Femur (tissue), 1 donor: ENCODE measurements around the gene CBY2.
"Not testable (repeated sequence)": the region's sequence is repeated elsewhere in the genome, so short reads cannot be mapped to it uniquely, and the experiment has no call there.

Experiments used
- DNase-seq: peaks from one replicate; pipeline ENCODE4 v3.0.0-alpha.2; 2017

The CBY2 gene, protein sequence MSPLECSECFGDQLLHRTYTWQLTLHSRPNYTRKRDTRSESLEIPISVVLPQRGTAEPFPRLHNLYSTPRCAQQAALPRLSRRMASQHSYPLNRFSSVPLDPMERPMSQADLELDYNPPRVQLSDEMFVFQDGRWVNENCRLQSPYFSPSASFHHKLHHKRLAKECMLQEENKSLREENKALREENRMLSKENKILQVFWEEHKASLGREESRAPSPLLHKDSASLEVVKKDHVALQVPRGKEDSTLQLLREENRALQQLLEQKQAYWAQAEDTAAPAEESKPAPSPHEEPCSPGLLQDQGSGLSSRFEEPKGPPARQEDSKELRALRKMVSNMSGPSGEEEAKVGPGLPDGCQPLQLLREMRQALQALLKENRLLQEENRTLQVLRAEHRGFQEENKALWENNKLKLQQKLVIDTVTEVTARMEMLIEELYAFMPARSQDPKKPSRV

GRCh38 chr13:45702088-45702487 lies at the start of gene CBY2:
Gene CBY2, plus strand, starts transcription at chr13:45702320. Its CDS starts 71 bp downstream, at chr13:45702391.
- DNase-seq: no peak

DNA sequence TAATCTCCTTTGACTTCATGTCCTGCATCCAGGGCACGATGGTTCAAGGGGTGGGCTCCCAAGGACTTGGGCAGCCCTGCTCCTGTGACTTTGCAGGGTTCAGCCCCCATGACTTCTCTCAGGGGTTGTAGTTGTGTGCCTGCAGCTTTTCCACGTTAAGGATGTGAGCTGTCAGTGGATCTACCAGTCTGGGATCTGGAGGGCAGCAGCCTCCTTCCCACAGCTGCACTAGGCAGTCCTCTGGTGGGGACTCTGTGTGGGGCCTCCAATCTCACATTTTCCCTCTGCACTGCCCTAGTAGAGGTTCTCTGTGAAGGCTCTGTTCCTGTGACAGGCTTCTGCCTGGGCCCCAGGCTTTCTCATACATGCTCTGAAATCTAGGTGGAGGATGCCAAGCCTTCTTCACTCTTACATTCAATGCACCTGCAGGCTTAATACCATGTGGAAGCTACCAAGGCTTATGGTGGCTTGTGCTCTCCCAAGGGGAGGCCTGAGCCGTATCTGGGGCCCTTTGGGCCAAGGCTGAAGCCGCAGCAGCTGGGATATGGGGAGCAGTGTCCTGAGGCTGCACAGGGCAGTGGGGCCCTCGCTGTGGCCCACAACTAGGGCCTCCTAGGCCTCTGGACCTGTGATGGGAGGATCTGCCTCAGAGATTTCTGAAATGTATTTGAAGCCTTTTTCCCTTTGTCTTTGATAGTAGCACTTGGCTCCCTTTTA lies 47.3 kb upstream of the CBY2 start:
- DNase-seq: no peak

DNA sequence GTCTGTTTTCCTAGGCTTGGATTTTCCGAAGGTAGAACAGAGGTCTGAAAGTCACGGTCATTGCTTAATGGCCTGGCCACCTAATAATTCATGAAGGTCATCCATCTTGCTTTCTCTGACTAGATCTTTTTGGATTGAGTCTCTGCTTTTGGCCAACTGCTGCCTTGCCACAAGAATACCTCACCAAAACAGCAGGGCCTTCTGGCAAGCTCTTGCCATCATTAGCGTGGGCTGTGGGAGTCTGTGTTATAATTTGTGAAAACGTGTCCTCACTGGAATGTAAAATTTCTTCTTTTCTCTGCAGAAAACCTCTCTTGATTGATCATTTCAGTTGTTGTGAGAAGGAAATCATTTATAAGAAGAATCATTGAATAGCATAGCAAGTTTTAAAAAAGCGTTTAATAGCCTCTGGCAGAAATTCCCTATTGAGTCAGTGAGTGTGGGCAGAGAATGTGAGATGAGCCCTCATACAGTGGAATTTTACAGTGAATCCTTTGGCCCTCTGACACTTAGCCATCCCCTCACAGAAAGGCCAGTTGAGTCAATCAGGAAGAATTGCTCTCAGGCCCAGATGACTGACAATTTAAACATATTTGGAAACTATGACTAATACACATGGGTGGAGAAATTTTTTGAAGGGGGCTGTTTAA lies 43.4 kb upstream of the CBY2 start:
- no peak for DNase-seq

GRCh38 chr13:45659536-45659935 lies 42.6 kb upstream of the CBY2 start:
- no peak for DNase-seq

- not testable (repeated sequence) for DNase-seq
These were observed 41.7 kb upstream of the CBY2 start for GRCh38 chr13:45660458-45660857.

GRCh38 chr13:45662162-45662561 lies 40.0 kb upstream of the CBY2 start:
- no peak for DNase-seq

GRCh38 chr13:45662903-45663302 lies 39.2 kb upstream of the CBY2 start:
- DNase-seq: not testable (repeated sequence)

DNA sequence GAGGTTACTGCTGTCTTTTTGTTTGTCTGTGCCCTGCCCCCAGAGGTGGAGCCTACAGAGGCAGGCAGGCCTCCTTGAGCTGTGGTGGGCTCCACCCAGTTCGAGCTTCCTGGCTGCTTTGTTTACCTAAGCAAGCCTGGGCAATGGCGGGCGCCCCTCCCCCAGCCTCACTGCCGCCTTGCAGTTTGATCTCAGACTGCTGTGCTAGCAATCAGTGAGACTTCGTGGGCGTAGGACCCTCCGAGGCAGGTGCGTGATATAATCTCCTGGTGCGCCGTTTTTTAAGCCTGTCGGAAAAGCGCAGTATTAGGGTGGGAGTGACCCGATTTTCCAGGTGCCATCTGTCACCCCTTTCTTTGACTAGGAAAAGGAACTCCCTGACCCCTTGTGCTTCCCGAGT lies 32.5 kb upstream of the CBY2 start:
- DNase-seq: not testable (repeated sequence)

DNA sequence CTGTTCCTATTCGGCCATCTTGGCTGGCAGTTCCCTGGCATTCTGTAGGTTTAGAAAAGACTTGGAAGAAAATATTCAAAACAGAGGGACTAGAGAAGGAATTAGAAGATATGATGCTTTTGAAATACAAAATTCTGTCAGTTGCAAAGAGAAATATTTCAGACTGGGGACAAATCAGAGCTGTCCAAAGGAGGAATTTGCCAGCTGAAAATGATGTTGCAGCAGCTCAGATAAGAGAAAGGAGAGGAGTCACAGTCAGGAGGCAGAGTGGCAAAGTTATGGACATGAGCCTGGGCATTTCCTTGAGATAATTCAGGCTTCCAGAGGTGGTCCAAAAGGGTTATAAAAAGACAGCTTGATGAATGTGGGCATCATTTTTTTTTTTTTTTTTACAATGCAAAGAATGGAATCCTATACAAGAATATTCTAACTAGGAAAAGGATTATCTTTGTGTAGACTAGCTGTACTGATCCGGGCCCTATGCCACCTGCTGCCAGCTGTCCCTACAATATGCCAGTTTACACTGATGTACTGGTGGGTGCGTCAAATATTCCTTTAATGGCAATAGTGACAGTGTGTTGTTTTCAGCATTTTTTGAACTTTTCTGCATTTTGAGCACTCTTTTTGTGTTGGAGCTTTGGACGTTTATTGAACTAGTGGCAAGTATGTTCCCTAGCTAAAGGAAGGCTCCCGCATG lies 31.8 kb upstream of the CBY2 start:
- DNase-seq: no peak

DNA sequence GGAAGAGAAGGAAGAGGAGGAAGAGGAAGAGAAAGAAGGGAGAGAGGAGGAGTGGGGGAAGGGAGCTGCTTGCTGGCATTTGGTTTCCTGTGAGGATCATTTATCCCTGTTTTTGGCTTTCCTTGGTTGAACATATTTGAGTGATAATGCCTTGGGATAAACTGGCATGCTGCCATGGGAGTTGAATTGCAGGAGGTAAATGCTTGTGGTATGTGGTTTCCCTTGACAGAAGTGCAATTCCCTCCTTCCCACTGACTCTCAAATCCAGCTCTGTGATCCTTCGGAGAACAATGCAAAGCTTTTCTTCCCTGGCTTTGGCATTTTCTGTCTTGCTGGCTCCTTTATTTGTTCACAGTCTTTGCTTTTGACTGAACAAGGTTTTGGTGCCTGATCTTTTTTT lies 27.2 kb upstream of the CBY2 start:
- peak; percentile 37 for DNase-seq

GRCh38 chr13:45678282-45678681 lies 23.8 kb upstream of the CBY2 start:
- DNase-seq: no peak

DNA sequence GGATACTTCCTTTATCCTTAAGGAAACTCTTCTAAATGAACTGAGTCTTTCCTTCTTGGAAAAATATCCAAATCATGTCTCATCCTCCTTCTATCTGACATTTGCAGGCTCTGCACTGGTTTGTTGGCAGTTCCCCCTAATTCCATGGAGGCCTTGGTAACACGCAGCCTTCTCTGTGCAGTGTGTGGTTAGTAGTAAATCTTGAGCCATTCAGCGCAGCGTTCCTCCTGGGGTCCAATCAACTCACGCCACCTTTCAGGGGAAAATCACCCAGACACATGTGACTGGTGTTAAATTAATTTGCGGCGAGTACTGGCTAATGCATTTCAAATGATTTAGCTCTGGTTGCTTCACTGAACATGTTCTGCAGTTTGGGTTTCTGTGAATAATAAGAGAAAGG lies 21.0 kb upstream of the CBY2 start:
- peak; percentile 25 for DNase-seq

DNA sequence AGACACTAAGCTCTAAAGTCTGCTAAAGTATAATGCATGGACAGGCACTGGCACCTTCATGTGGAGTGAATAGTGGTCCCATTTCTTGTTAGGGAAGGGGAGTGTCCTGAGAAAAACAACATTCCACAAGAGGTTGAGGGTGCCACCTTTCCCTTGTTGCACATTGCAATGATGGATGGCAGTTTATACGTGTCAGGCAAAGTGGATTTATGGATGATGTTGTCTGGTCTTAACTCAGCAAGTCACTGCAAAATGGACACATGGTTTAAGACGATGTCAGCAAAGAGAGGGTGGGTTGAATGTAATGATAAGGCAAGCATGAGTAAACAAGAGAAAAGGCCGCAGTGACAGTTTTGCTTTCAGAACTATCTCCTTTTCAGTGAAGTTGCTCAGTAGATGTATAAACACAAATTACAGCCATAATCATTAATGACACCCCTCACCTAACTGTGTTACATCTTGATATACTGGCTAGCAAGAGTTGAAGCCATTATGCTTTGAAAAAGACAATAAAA lies 19.6 kb upstream of the CBY2 start:
- no peak for DNase-seq

GRCh38 chr13:45683701-45684100 lies 18.4 kb upstream of the CBY2 start:
- DNase-seq: no peak

DNA sequence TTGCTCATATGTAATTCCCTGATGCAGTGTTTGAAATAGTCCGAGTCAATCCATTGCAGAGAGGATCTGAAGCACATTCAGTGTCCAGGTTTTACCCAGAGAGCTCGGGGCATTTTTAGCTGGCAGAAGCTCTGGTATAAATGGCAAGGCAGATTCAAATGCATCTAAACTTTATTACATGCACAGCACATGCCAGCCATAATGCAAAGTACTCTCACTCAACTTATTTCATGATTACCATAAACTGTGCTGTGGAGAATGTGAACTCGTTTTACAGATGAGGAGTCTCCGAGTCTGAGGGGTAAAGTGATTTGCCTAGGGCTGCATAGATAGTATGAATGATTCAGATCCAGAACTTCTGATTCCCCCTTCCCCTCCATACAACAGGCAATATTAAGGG lies 13.5 kb upstream of the CBY2 start:
- no peak for DNase-seq

DNA sequence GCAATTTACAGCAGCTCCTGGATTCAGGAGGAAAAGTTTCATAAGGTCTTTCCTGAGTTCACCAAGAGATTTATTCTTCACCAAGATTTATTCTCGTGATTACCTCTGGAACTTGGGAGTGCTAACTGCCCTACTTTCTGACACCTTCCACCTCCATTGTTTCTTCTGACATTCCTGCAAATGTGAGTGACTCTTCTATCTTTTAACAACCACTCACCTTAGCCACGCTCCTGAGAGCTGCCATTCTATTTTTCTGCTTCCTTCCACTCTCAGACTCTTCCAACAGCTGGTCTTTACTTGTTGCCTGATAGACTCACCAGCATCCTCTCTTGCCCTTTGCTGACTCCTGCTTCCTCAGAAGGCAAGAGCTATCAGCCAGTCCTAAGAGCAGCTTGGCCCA lies 11.5 kb upstream of the CBY2 start:
- no peak for DNase-seq

- DNase-seq: no peak
These were observed 10.9 kb upstream of the CBY2 start for GRCh38 chr13:45691251-45691650.

DNA sequence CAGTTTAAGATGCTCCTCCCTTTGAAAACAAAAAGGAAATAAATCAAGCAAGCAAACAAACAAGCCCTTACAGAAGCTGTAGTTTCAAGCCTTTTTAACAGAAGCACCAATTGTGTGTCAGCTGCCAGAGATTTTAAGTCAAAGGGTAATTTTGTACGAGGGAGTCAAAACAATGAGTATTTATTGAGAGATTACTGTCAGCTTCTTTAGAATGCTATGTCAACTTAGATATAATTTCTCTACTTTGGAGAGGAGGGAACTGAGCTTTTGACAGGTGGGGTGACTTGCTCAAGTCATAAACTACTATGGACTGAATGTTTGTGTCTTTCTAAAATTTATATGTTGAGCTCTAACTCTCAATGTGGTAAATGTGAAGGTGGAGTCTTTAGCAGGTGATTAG lies 10.5 kb upstream of the CBY2 start:
- DNase-seq: no peak

- DNase-seq: no peak
These were observed 6.9 kb upstream of the CBY2 start for GRCh38 chr13:45695198-45695730.

DNA sequence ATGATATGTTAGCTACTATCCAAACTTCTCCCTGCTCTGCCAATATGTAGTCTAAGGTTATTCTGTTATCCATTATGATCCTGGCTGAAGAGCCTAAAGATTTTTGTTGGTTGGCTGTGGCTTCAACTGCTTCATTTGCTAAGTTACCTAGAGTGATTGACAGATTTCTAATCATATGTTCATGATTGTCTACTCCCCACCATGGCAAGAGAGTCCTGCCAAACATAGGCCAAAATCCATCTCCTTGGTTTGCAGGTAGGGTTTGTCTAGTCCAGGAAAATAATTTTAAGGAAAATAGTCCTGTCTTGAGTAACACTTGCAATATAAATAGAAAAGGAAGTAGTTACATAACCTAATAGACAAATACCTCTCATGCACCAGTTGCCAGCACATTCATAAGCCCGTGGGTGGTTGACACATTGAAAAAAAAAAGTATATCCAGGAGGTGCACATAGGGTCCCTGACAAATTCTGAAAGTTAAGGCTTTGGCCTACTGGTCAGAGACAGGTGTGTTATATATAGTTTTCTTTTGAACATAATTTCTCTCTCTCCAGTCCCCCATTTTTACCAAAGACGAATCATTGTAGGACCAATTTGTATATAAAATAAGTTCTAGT lies 5.4 kb upstream of the CBY2 start:
- no peak for DNase-seq

- no peak for DNase-seq
These were observed 884 bp upstream of the CBY2 start for GRCh38 chr13:45700971-45701900.
